HG02884 (cell line): ENCODE results near the gene DUSP16.
"Not testable (repeated sequence)": the region's sequence is repeated elsewhere in the genome, so short reads cannot be mapped to it uniquely, and the experiment has no call there.

Experiments used
- ATAC-seq: cut with Tn5 transposase; IDR thresholded peaks from one replicate; pipeline ENCODE4 v1.9.1; 2021; ENCODE audit warnings: mild to moderate bottlenecking, moderate library complexity; ENCODE audit not compliant: unreplicated experiment

DUSP16 gene

DNA sequence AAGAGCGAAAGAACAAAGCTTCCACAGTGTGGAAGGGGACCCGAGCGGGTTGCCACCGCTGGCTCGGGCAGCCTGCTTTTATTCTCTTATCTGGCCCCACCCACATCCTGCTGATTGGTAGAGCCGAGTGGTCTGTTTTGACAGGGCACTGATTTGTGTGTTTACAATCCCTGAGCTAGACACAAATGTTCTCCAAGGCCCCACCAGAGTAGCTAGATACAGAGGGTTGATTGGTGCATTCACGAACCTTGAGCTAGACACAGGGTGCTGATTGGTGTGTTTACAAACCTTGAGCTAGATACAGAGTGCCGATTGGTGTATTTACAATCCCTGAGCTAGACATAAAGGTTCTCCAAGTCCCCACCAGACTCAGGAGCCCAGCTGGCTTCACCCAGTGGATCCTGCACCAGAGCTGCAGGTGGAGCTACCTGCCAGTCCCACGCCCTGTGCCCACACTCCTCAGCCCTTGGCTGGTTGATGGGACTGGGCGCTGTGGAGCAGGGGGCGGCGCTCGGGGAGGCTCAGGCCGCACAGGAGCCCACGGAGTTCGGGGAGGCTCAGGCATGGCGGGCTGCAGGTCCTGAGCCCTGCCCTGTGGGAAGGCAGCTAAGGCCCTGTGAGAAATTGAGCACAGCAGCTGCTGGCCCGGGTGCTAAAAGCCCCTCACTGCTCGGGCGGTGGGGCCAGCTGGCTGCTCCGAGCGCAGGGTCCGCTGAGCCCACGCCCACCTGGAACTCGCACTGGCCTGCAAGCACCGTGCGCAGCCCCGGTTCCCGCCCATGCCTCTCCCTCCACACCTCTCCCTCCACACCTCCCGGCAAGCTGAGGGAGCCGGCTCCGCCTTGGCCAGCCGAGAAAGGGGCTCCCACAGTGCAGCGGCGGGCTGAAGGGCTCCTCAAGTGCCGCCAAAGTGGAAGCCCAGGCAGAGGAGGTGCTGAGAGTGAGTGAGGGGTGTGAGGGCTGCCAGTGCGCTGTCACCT lies 90.4 kb downstream of the DUSP16 start:
- ATAC-seq: not testable (repeated sequence)

DNA sequence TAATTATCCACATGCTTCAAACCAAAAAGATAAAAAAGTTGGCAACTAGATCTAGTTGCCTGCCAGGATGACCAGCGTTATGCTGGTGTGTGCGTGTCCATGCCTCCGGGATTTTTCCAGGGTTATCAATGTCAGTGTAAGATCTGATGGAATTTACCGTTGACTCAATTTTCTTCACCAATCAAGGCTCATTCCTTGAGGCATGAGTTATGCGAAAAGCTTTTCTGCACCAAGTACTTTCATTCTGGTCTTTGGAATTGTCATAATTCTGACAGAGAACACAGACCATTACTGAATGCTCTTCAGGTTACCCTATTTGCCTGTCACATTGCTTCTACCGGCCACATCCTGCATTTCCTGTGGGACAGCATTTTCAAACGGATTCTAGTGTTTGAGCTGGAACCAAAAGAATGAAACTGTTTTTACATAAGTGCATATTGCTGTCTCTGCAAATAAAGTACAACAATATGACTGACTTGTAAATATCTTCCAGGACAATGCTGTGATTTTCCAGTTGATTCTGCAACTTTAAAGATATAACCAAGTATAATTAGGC lies 91.8 kb downstream of the DUSP16 start:
- no peak for ATAC-seq

DNA sequence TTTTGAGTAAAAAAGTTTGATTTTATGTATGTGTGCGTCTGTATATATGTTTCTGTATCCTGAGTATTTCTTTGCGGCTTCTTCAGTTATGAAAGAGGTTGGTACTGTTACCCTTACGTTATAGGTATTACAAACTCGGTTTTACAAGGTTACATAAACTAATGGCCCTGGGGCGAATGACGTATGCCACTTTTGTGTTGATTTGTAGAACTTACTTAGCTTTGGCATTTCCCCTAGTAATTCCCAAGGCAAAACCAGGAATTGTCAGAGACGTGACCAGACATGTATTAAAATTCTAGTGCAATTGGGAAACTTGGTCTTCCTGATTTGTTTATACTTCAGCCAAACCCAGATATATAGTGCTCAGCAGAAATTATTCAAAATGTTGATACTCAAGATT lies 93.3 kb downstream of the DUSP16 start:
- no peak for ATAC-seq

DNA sequence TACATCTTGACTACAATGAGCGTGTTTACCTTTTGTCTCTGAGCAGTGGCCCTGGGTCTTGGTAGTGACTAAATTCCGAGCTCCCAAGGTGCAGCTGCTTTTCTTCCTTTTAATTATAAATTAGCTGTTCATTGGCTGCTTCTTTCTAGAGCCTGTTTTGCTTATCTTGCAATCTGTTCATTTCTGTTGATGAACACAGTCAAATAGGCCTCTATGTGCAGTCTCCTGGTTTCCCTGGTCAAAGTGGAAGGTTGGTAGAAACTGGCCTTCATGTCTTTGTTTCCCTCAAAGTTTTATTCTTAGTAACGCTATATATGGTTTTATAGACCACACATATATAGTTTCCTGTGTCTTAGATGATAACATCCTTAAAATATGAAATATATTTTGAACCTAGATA lies 94.1 kb downstream of the DUSP16 start:
- no peak for ATAC-seq

DNA sequence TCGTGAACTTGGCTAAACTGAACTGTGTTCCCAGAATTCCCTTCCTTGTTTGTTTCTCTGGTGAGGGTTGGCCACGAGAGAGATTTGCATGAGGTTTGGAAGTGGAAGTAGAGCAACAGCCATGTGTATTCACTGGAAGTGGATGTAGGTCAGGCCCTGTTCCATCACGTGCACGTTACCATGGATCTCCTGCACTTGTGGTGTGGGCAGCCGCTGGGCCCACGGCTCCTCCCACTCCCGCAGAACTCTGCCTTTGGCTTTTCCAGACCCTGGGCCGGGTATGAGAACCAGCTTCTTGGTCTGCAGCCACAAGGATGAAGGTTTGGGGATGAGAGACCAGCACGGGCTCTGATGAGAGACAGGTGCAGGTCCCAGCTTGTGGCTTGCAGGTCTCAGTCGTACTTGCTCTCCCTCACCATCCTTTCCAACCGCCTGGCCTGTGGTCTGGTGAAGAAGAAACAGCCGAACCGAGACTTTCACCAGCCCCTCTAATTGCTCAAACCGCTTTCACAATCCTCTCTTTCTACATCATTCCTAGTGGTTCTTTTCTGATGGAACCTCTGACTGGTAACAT lies 94.9 kb downstream of the DUSP16 start:
- ATAC-seq: no peak

DNA sequence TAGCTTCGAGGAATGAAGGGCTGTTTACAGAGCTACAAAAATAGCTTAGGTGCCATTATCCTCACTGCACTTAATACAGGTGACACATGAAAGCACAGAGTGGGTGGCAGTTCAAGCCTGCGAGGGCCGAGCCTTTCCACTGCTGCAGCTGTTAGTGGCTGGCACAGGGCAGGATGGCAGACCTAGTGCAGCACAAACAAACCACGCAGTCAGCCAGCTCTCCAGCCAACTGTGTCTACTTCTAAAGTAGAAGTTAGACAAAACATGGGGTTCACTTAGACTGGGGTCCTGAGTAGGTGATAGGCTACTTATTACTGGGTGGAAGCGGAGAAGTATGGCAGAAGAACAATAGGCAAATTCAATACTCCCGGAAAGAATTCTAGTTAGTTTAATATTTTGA lies 95.4 kb downstream of the DUSP16 start:
- ATAC-seq: no peak

DNA sequence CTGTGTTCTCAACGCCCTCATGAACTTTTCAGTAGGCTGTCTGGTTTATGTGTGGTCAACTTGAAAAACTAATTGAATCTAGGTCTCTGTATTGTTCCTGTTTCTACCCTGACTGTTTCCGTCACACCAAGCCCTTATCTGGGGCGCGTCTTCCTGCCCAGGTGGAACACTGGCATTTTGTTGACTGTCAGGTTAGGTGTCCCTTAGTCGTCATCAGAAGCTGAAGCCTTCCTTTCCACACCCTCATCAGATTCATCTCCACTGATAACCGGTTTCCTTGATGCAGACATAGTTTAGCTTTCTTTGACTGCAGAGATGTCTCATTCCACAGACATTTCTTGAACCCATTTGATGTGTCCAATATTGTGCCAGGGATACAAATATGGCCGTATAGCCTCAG lies 96.5 kb downstream of the DUSP16 start:
- ATAC-seq: no peak

DNA sequence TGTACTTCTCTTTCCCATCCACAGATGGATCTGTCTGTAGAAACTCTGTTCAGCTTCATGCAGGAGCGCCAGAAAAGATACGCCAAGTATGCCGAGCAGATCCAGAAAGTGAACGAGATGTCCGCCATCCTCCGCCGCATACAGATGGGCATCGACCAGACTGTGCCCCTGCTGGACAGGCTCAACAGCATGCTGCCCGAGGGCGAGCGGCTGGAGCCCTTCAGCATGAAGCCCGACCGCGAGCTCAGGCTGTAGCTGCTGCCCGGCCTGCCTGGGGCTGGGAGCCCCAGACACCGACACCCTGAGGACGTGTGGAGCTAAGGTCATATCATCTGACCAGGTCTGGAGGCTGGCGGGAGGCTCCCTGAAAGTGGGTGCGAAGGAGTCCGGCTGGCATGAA lies 97.1 kb downstream of the DUSP16 start:
- ATAC-seq: no peak

DNA sequence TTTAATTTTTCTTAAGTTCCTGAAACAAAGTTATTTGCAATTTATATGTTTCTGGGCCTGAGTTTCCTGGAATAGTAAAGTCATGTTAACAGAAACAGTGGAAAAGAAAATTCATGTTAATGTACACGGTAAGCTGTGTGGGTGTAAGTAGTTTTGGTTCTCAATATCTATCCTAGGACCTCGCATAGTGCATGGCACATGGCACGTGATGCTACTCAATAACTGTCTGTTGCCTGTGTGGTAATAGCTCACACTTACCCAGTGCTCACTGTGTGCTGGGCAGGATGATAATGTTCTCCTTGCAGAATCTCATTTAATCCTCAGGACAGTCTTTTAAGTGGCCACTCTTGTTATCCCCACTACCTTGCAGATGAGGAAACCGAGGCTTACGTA lies 100.7 kb downstream of the DUSP16 start:
- no peak for ATAC-seq

DNA sequence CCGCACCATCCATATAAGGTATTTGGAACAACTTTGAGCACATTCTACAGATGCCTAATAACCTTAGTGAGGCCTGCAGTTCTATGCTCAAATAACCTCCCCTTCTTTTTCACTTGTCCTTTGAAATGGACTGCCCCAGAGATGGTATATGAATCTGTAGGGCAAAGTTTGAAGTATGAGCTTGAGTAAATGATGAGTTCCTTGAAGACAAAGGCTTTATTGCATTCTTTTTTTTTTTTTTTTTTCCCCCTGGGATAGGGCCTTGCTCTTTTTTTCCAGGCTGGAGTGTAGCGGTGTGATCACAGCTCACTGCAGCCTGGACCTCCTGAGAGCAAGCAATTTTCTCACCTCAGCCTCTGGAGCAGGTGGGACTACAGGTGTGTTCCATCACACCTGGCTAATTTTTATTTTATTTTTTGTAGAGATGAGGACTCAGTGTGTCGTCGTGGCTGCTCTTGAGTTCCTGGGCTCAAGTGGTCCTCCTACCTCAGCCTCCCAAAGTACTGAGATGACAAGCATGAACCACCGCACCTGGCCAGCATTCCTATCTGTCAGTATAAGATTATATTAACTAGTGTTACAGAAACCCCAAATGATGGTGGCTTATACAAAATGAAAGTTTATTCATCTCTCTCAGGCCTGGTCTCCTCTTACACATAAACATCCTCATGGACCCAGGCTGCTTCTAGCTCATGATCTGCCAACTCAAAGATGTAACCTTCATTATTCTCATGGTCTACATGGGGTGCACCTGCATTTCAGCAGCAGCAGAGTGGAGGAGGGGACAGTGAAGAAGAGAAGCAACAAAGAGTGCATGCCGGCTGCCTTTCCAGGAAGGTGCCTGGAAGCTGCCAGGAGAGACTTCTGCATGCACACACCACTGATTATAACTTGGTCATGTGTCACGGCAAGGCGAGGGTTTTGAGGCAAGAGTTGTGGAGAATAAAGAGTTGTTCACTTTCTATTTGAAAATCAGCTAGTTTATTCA lies 101.4 kb downstream of the DUSP16 start:
- no peak for ATAC-seq

DNA sequence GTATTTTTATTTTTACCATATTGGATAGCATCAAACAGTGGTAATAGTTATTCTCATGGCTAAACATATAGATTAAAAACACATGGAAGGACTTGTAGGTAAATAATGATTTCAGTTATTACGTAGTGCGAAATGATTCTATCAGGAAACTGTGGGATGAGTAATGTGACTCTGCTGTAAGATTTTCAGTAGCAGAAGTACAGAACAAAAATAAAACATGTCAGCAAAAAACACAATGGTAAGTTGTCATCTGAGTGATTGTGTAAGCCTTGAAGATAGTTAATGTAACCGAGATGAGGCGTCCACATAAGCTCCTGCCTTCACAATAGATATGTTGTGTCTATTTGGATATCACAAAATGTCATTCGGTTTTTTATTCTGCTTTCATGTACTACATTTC lies 106.0 kb downstream of the DUSP16 start:
- no peak for ATAC-seq

DNA sequence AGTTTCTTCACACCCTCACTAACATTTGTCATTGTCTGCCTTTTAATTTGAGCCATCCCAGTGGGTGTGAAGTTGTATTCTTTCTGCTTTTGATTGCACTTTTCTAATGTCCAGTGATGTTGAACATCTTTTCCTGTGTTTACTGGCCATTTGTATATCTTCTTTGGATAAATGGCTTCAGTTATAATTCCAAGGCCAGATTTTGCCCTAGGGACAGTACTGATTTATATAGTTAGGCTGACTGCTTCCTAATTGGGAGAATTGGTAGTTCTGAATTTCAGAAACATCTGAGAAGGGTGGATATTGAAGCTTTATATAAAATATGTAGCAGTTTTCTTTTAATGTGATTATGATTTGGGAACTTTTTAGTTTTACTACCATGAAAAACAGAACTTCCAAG lies 108.3 kb downstream of the DUSP16 start:
- ATAC-seq: no peak

DNA sequence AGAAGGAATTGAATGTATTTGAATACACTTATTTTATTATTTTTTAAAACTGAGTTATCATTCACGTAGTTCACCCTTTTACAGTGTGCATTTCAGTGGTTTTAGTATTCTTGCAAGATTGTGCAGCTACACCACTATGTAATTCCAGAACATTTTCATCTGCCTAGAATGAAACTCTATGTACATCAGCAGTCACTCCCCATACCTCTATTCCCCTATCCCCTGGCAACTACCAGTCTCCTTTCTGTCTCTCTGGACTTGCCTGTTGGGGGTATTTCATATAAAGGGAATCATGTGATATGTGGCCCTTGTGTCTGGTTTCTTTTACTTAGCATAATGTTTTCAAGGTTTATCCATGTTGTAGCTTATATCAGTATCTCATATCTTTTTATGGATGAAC lies 109.0 kb downstream of the DUSP16 start:
- no peak for ATAC-seq

DNA sequence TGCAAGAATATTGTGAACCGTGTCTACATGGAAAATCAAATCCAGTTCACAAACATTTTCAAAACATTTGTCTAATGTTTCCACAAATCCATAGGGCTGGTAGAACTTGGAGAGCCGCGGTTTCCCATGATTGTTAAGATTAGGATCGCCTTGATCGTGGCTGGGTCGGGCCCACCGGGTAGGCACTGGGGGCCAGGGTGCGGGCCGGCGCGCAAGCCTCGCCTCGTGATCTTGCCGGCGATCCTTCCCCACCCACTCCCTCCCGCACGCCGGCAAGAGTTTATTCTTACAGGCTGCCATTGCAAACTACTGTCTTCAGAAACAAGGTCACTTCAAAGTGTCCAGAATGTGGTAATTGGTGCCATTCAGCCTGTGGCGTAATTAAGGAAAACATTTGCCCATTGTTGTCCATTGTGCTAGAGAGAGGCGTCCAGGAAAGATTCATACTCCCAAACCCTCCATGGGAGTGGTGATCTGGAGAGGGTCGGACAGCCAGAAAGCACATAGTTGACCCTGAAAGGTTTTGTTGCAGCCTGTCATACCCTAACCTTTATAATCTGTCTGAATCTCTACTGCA lies 110.2 kb downstream of the DUSP16 start:
- ATAC-seq: no peak

DNA sequence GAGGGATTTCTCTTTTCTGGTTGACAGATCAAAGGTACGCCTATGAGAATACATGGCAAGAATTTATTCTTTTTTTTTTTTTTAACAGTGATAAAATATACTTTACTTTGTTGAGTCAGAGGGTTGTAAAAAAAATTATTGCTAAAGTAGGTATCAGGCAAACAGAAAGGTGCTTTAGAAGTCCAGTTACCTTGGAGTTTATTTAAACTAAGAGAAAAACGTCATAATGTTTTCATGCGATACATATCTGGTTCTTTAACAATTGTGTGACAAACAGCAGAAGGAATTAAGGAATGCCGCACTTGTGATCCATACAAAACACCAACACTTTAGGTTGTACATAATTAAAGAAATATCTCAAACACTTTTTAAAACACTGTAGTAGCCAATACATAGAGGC lies 111.6 kb downstream of the DUSP16 start:
- ATAC-seq: no peak

DNA sequence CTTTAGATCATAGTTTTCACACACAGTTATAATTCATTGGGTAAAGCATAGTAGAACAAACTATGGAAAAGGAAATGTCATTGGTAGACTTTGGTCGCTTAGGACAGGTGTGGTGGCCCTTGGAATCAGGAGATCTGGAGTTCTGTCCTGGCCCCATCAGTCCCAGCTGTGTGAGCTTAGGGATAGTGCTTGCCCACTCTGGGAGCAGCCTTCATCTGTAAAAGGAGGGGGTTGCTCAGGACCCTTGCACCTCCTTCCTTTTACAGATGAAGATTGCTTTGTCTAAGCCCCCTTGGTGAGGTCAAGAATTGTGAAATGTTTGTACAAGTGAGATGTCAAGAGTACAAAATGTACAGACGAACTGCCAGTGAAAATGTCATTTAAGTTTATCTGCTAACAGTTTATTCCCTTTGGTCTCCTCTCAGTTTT lies 112.6 kb downstream of the DUSP16 start:
- ATAC-seq: no peak

DNA sequence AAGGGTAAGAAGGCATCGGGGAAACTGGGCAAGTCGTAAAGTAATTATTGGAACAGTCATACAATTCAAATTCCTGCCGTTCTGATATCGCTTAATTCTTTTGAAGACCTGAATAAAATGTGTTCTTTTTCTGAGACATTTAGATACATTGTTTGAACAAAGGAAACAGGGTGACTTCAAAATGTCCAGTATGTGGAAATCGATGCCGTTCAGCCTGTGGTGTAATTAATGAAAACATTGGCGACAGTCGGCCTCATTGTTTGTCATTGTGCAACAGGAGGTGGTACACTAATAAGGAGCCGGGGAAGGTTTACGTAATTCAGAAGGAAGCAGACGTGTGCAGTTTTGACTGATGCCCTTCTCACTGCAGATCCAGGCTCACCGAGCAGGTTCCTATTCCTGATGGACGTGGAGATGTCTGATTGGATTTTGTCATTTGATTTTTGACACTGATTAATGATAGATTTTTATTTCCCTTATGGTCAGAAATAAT lies 113.1 kb downstream of the DUSP16 start:
- no peak for ATAC-seq

DNA sequence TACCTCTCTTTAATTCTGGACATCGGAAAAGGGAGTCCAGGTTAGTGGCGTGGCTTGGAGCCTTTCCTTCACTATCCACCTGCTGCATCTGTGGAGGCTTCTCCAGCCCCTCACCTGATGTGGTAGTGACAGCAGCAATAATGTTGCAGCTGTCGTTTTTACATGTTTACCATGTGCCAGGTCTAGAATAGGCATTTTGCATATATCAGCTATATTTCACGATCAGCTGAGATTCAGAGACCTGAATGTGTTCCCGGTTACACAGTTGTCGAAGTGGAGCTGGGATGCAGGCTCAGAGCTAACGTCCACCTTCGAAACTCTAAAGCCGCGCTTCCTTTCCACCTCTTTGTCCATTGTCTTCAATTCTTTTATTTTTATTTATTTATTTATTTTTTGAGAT lies 114.8 kb downstream of the DUSP16 start:
- no peak for ATAC-seq

DNA sequence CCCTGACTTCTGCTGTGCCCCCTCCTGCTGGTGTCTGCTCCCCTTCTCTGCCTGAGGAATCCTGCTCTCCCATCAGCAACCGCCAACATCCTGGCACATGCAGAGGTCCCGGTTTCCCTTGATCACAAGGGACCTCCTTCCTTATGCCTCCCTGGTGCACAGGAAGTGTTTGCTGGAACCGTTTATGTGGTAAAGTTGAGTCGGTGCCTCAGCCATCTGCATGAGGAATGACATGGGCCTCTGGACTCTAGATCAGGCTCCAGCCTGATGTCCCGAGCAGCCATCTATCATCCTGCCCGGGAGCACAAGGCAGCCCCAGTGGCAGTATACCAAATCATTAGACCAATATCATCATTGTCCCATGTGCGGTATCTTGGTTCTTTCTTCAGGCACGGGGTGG lies 115.4 kb downstream of the DUSP16 start:
- ATAC-seq: no peak

DNA sequence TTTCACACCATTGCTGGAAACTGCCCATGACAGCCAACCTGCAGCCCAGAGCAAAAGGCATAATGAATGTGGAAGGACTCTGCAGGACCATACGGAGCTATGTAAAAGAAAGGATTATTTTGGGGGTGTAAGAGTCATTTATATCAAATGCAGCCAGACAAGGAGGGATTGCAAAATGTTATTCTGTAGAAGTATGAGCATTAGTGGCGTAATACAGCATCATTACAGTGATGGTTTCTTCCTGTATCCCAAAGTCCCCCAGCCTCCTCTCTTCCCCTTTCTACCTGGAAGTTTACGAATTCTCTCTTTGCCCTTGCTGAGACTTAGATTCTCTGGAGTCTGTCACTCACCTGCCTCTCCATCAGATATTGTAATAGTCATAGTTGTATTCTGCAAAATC lies 115.9 kb downstream of the DUSP16 start:
- no peak for ATAC-seq

DNA sequence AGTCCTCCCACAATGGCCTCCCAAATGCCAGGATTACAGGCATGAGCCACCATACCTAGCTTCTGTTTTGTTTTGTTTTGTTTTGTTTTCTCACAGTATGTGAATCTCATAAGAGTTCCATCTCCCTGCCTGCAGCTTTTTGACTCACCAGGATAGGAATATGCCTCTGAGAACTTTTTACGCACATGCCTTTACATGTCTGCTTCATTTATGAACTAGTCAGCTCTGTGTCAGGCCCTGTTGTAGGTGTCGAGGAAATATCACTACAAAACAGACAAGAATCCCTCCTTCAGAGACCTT lies 116.8 kb downstream of the DUSP16 start:
- no peak for ATAC-seq
